GM19328 (cell line): ENCODE results near the gene BCOR.

Source experiments
- ATAC-seq: cut with Tn5 transposase; IDR thresholded peaks from one replicate; pipeline ENCODE4 v1.9.1; 2021; ENCODE audit warnings: mild to moderate bottlenecking, moderate library complexity; ENCODE audit not compliant: unreplicated experiment

Gene BCOR

GRCh38 chrX:40086569-40087335, 11.0 kb downstream of the BCOR start:
- no peak for ATAC-seq

- ATAC-seq = no peak
Measured at GRCh38 chrX:40085714-40086113, 12.0 kb downstream of the BCOR start.

- no peak for ATAC-seq
Measured at GRCh38 chrX:40085102-40085551, 12.6 kb downstream of the BCOR start.

GRCh38 chrX:40084471-40085101, 13.2 kb downstream of the BCOR start:
- no peak for ATAC-seq

GRCh38 chrX:40083979-40084359, 13.8 kb downstream of the BCOR start:
- no peak for ATAC-seq

GRCh38 chrX:40083120-40083978, 14.4 kb downstream of the BCOR start:
- ATAC-seq = no peak

- ATAC-seq = no peak
Measured at GRCh38 chrX:40082447-40083119, 15.2 kb downstream of the BCOR start.

- no peak for ATAC-seq
Measured at GRCh38 chrX:40081679-40082068, 16.1 kb downstream of the BCOR start.

GRCh38 chrX:40080894-40081678, 16.7 kb downstream of the BCOR start:
- ATAC-seq = no peak

GRCh38 chrX:40079572-40079971, 18.2 kb downstream of the BCOR start:
- ATAC-seq = no peak

- ATAC-seq = no peak
Measured at GRCh38 chrX:40078489-40079227, 19.1 kb downstream of the BCOR start.

- no peak for ATAC-seq
Measured at GRCh38 chrX:40077906-40078305, 19.9 kb downstream of the BCOR start.

GRCh38 chrX:40076750-40077575, 20.8 kb downstream of the BCOR start:
- ATAC-seq = no peak

GRCh38 chrX:40074959-40075332, 22.8 kb downstream of the BCOR start:
- no peak for ATAC-seq

GRCh38 chrX:40074080-40074958, 23.4 kb downstream of the BCOR start:
- ATAC-seq = no peak

GRCh38 chrX:40073439-40074054, 24.2 kb downstream of the BCOR start:
- no peak for ATAC-seq

GRCh38 chrX:40072246-40072645, 25.5 kb downstream of the BCOR start:
- ATAC-seq = no peak
